Endothelial cell of umbilical vein (primary cell): ENCODE measurements around the gene ABHD4.

Source experiments
- CTCF ChIP-seq, 2 donors: IDR thresholded peaks; 1 replicate in 1 of 2; 2 replicates in 1 of 2; pipeline ENCODE4 v1.5.1; 2011; ENCODE audit warnings: low read length in 2 of 2, mild to moderate bottlenecking in 2 of 2, moderate library complexity in 2 of 2, control low read depth in 1 of 2, inconsistent platforms in 1 of 2, low read depth in 1 of 2; ENCODE audit not compliant: insufficient read depth in 1 of 2; ENCODE audit errors: extremely low read depth in 1 of 2
- EZH2 ChIP-seq: IDR thresholded peaks from 2 replicates; pipeline ENCODE4 v1.6.1; 2012; ENCODE audit warnings: borderline replicate concordance, low read depth, mild to moderate bottlenecking, moderate library complexity, low read length, inconsistent platforms; ENCODE audit not compliant: severe bottlenecking
- FOS ChIP-seq: IDR thresholded peaks from 2 replicates; pipeline ENCODE4 v1.6.1; 2011; ENCODE audit warnings: mild to moderate bottlenecking, low read length, moderate library complexity, borderline replicate concordance; ENCODE audit not compliant: insufficient read depth
- GATA2 ChIP-seq: IDR thresholded peaks from 2 replicates; pipeline ENCODE4 v1.7.0; 2011; ENCODE audit warnings: low read depth, mild to moderate bottlenecking, moderate library complexity, mixed read lengths, low read length; ENCODE audit not compliant: insufficient read length, insufficient read depth
- MAX ChIP-seq: IDR thresholded peaks from 2 replicates; pipeline ENCODE4 v1.6.1; 2011; ENCODE audit not compliant: insufficient read depth, insufficient read length
- MYC ChIP-seq: IDR thresholded peaks from one replicate; pipeline ENCODE4 v1.6.1; 2011; ENCODE audit warnings: mild to moderate bottlenecking, low read depth, low read length
- POLR2A ChIP-seq: IDR thresholded peaks from 2 replicates; pipeline ENCODE4 v1.6.1; 2012; ENCODE audit warnings: low read depth, mild to moderate bottlenecking, control low read depth, low read length
- POLR2AphosphoS5 ChIP-seq: IDR thresholded peaks from 2 replicates; pipeline ENCODE4 v1.6.1; 2012; ENCODE audit warnings: low read depth, mild to moderate bottlenecking, control low read depth, low read length, moderate library complexity; ENCODE audit not compliant: insufficient read depth

- TF ChIP-seq CTCF (IDR thresholded peaks at IDR 0.05; ENCODE audit: extremely low read depth in 1 of 2, insufficient read depth in 1 of 2, low read depth in 1 of 2, low read length in 2 of 2) (no peak), POLR2AphosphoS5 (no peak), MAX (no peak), EZH2 (no peak), POLR2A (no peak), GATA2 (no peak), FOS (no peak), MYC (no peak)
Observed at GRCh38 chr14:22579236-22579635, 18.9 kb upstream of the ABHD4 start.
